CD8-positive, alpha-beta memory T cell (primary cell): ENCODE measurements around the gene NEK9. TPM values are rescaled to one million over a fixed set of nuclear protein-coding genes. Genes with fewer than 3 reads are reported as not detected.
A peak's percentile ranks its signal among the peaks of the same experiment; 100 is the strongest.
"Not testable (repeated sequence)": the region's sequence is repeated elsewhere in the genome, so short reads cannot be mapped to it uniquely, and the experiment has no call there.

Experiments used
- CTCF ChIA-PET: fragments of 350-600 bp; sonication (Branson Sonifier 250); formaldehyde crosslinking; loops from one replicate; lab custom pipeline; 2021; ENCODE audit warnings: antibody characterized with exemption; lab: Charles Lee
- POLR2A ChIA-PET: fragments of 350-600 bp; sonication (Branson Sonifier 250); formaldehyde crosslinking; loops from one replicate; lab custom pipeline; 2021; ENCODE audit warnings: antibody characterized with exemption; lab: Charles Lee
- DNase-seq, 5 donors: peaks; one replicate each; pipeline versions ENCODE4 v3.0.0 to v3.0.0-alpha.2; 2020 to 2022; ENCODE audit warnings: mixed read lengths in 1 of 5
- H3K27ac ChIP-seq: one replicate; pipeline ENCODE4 v1.7.0; 2013; ENCODE audit warnings: low read depth, mild to moderate bottlenecking, low read length, moderate library complexity
- H3K27me3 ChIP-seq: 2 replicates; pipeline ENCODE4 v1.7.0; 2013; ENCODE audit warnings: low read length, mild to moderate bottlenecking; ENCODE audit not compliant: insufficient read depth, poor library complexity, severe bottlenecking
- H3K36me3 ChIP-seq: 2 replicates; pipeline ENCODE4 v1.7.0; 2013; ENCODE audit warnings: mild to moderate bottlenecking, low read length, moderate library complexity; ENCODE audit not compliant: insufficient read depth
- H3K4me1 ChIP-seq: 2 replicates; pipeline ENCODE4 v1.7.0; 2013; ENCODE audit warnings: mild to moderate bottlenecking, low read length, moderate library complexity; ENCODE audit not compliant: insufficient read depth
- H3K4me3 ChIP-seq: 2 replicates; pipeline ENCODE4 v1.7.0; 2013; ENCODE audit warnings: mild to moderate bottlenecking, low read length
- H3K9me3 ChIP-seq: 2 replicates; pipeline ENCODE4 v1.7.0; 2013; ENCODE audit warnings: mild to moderate bottlenecking, low read length
- H3K27ac Mint-ChIP-seq, 8 donors: one replicate each; pipeline ENCODE4 v1.8.0; 2020 to 2021; ENCODE audit warnings: mixed read lengths in 8 of 8, mild to moderate bottlenecking in 6 of 8, inconsistent platforms in 3 of 8, moderate library complexity in 3 of 8
- H3K27me3 Mint-ChIP-seq, 2 donors: one replicate each; pipeline ENCODE4 v1.8.0; 2020 to 2021; ENCODE audit warnings: mixed read lengths in 2 of 2, mild to moderate bottlenecking in 1 of 2, moderate library complexity in 1 of 2
- H3K36me3 Mint-ChIP-seq, 3 donors: one replicate each; pipeline ENCODE4 v1.8.0; 2020 to 2021; ENCODE audit warnings: mixed read lengths in 3 of 3, inconsistent platforms in 1 of 3, mild to moderate bottlenecking in 1 of 3
- H3K4me1 Mint-ChIP-seq, 3 donors: one replicate each; pipeline ENCODE4 v1.8.0; 2020 to 2021; ENCODE audit warnings: mixed read lengths in 3 of 3, inconsistent platforms in 1 of 3, mild to moderate bottlenecking in 1 of 3
- H3K4me3 Mint-ChIP-seq, 7 donors: one replicate each; pipeline ENCODE4 v1.8.0; 2020 to 2021; ENCODE audit warnings: mixed read lengths in 7 of 7, mild to moderate bottlenecking in 6 of 7, moderate library complexity in 4 of 7, inconsistent platforms in 2 of 7
- H3K9me3 Mint-ChIP-seq, 5 donors: one replicate each; pipeline ENCODE4 v1.8.0; 2020 to 2022; ENCODE audit warnings: mixed read lengths in 5 of 5, mild to moderate bottlenecking in 3 of 5, moderate library complexity in 2 of 5, inconsistent platforms in 1 of 5
- polyA plus RNA-seq: library from polyadenylated mRNA; unstranded; fragments of 300-500 nt; fragmentation: Illumina TruSeq; gene quantifications from one replicate; pipeline ENCODE4 v1.2.3, GENCODE V29; 2021
- total RNA-seq, 2 experiments: library from RNA; stranded (reverse); gene quantifications; one replicate each; pipeline ENCODE4 v1.2.3, GENCODE V29; 2021

NEK9 gene
- total and polyA plus RNA-seq, 3 experiments from 2014 or later, result 18.0 to 74.0 (median 72.2) TPM

DNA sequence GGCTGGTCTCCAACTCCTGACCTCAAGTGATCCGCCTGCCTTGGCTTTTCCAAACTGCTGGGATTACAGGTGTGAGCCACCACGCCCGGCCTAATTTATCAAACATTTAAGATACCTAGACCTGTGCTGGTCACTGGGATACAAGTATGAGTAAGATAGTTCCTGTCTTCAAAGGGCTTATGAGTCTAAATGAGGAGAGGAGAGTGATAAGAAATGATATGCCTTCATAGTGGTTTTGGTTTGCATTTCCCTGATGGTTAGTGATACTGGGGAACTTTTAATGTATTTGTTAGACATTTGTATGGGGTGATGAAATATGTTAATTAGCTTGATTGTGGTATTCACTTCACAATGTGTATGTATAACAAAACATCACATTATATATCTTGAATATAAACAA lies 28.3 kb upstream of the NEK9 start:
- peaks cover 16% of the 10 kb centered on the region for H3K4me1 ChIP-seq
- H3K36me3 ChIP-seq, result peaks cover 1% of the 10 kb centered on the region
- Mint-ChIP-seq H3K4me3 (no peak overlapping the region), H3K27ac (peak overlapping the region in 5 of 8 donors; percentile 19 to 62 (median 47)), H3K9me3 (no peaks in the 10 kb centered on the region), H3K27me3 (no peaks in the 10 kb centered on the region), H3K4me1 (peaks cover 48 to 68% (median 61%) of the 10 kb centered on the region in 3 donors), H3K36me3 (peaks cover 0 to 39% (median 7%) of the 10 kb centered on the region in 3 donors)
- H3K4me3 ChIP-seq, result no peak overlapping the region
- DNase-seq, result no peak
- ChIA-PET CTCF (interaction anchor here (0.8 kb wide), 1 partner anchor 140 kb away, joined by 3 read pairs; no protein-coding TSS in a partner anchor), POLR2A (no interaction called here)
- H3K27ac ChIP-seq, result no peak overlapping the region
- H3K9me3 ChIP-seq, result no peaks in the 10 kb centered on the region
- H3K27me3 ChIP-seq, result no peaks in the 10 kb centered on the region

DNA sequence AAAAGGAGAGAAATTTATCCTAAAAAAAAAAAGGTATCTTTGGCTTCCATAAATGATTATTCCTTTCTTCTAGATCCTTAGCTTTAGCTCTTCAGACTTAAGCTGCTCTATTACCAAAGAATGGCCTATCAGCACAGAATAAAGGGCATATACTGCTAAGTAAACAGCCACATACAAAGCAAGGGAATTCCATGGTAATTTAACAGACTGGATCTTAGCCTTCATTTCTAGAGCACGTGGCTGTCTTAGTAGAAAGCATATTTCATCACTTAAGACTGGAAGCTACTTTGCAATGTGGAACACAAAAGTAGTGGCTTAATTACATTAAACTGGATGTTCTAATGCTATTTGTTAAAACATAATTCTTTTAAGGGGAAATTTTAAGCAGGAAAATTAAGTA lies 26.4 kb upstream of the NEK9 start:
- Mint-ChIP-seq H3K4me3 (no peak overlapping the region), H3K4me1 (peaks cover 42 to 64% (median 58%) of the 10 kb centered on the region in 3 donors), H3K27ac (no peak overlapping the region), H3K36me3 (peaks cover 0 to 49% (median 14%) of the 10 kb centered on the region in 3 donors), H3K9me3 (no peaks in the 10 kb centered on the region), H3K27me3 (no peaks in the 10 kb centered on the region)
- no peak for DNase-seq
- ChIA-PET POLR2A (no interaction called here), CTCF (interaction anchor here (1.3 to 1.6 kb wide), 2 partner anchors 10 to 21 kb away, joined by 3 to 5 read pairs; no protein-coding TSS in a partner anchor)
- no peak overlapping the region for H3K27ac ChIP-seq
- H3K27me3 ChIP-seq, result no peaks in the 10 kb centered on the region
- no peaks in the 10 kb centered on the region for H3K9me3 ChIP-seq
- no peak overlapping the region for H3K4me3 ChIP-seq
- H3K36me3 ChIP-seq, result peaks cover 11% of the 10 kb centered on the region
- H3K4me1 ChIP-seq, result peaks cover 14% of the 10 kb centered on the region

DNA sequence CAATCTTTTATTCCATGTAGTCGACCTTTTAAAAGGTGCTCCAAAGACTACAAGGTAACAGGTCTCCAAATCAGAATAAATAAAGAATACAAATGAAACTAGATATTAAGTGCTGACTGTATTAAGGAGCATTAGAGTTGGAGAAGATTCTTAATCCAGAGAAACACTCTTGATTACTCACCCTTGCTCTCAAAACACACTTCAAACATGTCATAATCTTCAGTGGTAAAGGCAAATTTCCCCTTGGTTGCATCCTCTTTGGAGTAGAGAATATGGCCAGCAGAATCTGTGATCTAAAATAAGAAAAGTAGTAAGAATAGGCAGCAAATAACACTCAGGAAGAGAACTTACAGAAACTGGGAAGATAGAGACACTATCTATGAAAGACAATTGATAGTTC lies 25.0 kb upstream of the NEK9 start:
- DNase-seq, result no peak
- Histone ChIP-seq H3K4me1 (peaks cover 12% of the 10 kb centered on the region), H3K4me3 (no peak overlapping the region), H3K27me3 (no peaks in the 10 kb centered on the region), H3K36me3 (peaks cover 11% of the 10 kb centered on the region), H3K27ac (no peak overlapping the region), H3K9me3 (no peaks in the 10 kb centered on the region)
- Mint-ChIP-seq H3K27me3 (no peaks in the 10 kb centered on the region), H3K27ac (peak overlapping the region in 1 of 8 donors; percentile 54), H3K36me3 (peaks cover 0 to 57% (median 16%) of the 10 kb centered on the region in 3 donors), H3K4me1 (peaks cover 39 to 62% (median 58%) of the 10 kb centered on the region in 3 donors), H3K4me3 (no peak overlapping the region), H3K9me3 (no peaks in the 10 kb centered on the region)
- ChIA-PET CTCF (no interaction called here), POLR2A (no interaction called here)

DNA sequence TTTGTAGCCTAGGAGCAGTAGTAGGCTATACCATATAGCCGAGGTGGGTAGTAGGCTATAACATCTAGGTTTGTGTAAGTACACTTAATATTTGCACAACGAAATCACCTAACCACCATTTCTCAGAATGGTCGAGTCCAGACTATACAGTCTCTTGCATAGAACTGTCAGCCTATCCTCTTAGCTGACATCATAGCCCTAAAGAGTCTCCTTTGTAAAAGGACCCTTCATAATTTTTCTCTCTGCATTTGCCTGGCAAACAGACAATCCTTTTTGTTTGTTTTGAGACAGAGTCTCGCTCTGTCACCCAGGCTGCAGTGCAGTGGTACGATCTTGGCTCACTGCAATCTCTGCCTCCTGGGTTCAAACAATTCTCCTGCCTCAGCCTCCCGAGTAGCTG lies 23.8 kb upstream of the NEK9 start:
- H3K4me1 ChIP-seq, result peaks cover 14% of the 10 kb centered on the region

DNA sequence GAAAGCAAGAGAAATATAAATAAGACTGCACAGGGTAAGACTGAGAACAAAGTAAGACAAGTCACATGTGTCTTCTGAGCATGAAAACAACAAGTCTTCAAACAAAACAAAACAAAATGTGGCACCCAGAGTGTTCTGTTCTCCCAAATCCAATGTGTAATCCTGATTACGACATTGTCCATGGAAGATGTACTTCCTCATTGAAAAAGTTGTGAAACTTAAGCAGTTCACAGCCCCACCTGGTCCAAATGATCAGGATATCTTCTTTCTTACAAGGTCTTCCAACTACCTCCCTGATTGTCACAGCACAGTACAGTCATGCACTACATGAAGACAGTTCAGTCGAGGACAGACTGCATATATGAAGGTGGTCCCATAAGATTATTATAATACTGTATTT lies 23.3 kb upstream of the NEK9 start:
- Mint-ChIP-seq H3K9me3 (no peaks in the 10 kb centered on the region), H3K4me1 (peaks cover 39 to 58% (median 54%) of the 10 kb centered on the region in 3 donors), H3K27ac (peak overlapping the region in 3 of 8 donors; percentile 7 to 88 (median 37)), H3K4me3 (no peak overlapping the region), H3K27me3 (no peaks in the 10 kb centered on the region), H3K36me3 (peaks cover 0 to 66% (median 24%) of the 10 kb centered on the region in 3 donors)
- no peak for DNase-seq
- no peaks in the 10 kb centered on the region for H3K27me3 ChIP-seq
- no peak overlapping the region for H3K4me3 ChIP-seq
- H3K27ac ChIP-seq, result no peak overlapping the region
- peaks cover 17% of the 10 kb centered on the region for H3K4me1 ChIP-seq
- no peaks in the 10 kb centered on the region for H3K9me3 ChIP-seq
- ChIA-PET POLR2A (no interaction called here), CTCF (no interaction called here)
- H3K36me3 ChIP-seq, result peaks cover 11% of the 10 kb centered on the region

More for the DNA sequence above, 23.8 kb upstream of the NEK9 start:
- DNase-seq, H3K9me3 Mint-ChIP-seq, H3K27ac ChIP-seq, H3K27me3 Mint-ChIP-seq, CTCF ChIA-PET, H3K4me3 Mint-ChIP-seq, H3K27ac Mint-ChIP-seq, H3K4me3 ChIP-seq, H3K27me3 ChIP-seq, H3K9me3 ChIP-seq: not testable (repeated sequence)
- POLR2A ChIA-PET, result interaction anchor here (0.6 kb wide), 1 partner anchor 71 kb away, joined by 3 read pairs; no protein-coding TSS in a partner anchor
- peaks cover 11% of the 10 kb centered on the region for H3K36me3 ChIP-seq
- Mint-ChIP-seq H3K4me1 (peaks cover 41 to 60% (median 56%) of the 10 kb centered on the region in 3 donors), H3K36me3 (peaks cover 0 to 65% (median 24%) of the 10 kb centered on the region in 3 donors)

DNA sequence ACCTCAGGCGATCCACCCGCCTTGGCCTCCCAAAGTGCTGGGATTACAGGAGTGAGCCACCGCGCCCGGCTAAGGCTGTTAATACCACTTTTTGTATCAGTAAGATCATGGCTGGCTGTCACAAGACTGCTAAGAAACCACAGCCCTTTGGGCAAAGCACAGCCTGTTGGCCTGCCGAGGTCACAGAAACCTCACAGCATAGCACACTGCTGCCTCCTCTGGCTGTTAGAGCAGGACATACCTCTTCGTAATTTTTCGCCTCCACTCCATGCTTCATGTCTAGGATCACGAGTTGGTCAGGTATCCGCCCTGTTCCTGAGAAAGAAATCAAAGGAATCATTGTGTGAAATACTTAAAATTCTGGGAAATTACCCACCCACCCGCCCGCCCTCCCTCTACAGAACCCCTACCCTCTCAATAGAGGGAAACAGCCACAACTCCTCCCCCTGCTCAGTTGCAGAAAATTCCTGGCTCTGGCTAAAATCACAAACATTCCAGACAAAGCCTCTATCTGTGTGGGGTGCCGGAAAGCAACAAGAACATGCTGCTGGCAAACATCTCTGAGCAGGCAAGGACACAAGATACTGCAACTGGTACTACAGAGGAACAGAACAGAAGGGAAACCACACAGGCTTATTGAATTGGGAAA lies 20.7 kb upstream of the NEK9 start:
- Mint-ChIP-seq H3K4me1 (peaks cover 43 to 74% (median 64%) of the 10 kb centered on the region in 3 donors), H3K9me3 (no peaks in the 10 kb centered on the region), H3K27me3 (no peaks in the 10 kb centered on the region), H3K27ac (peak overlapping the region in 4 of 8 donors; percentile 60 to 89 (median 72)), H3K36me3 (peaks cover 0 to 78% (median 30%) of the 10 kb centered on the region in 3 donors), H3K4me3 (no peak overlapping the region)
- Histone ChIP-seq H3K36me3 (peaks cover 11% of the 10 kb centered on the region), H3K9me3 (no peaks in the 10 kb centered on the region), H3K27ac (no peak overlapping the region), H3K4me1 (peaks cover 29% of the 10 kb centered on the region), H3K27me3 (no peaks in the 10 kb centered on the region), H3K4me3 (no peak overlapping the region)
- CTCF ChIA-PET, result interaction anchor here (0.7 kb wide), 1 partner anchor 214 kb away, joined by 4 read pairs; no protein-coding TSS in a partner anchor
- DNase-seq, result no peak
- POLR2A ChIA-PET, result no interaction called here

DNA sequence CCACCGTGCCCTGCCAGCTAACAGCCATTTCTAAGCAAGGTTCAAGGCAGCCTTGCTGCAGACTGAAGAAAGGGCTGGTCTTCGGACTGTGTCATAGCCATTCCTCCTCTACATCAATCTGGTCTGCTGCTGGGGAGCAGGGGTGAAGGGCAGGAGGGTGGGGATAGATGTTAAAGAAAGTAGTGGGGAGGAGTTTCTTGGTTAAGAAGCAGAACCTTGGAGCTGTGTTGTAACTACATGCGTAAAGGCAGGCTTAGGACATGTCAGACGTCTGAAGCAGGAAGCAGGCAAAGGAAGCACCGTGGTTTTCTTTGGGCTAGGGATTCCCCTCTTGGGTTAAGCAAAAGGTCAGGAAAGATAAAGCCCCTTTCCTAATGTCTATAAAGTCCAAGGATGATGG lies 18.1 kb upstream of the NEK9 start:
- Mint-ChIP-seq H3K9me3 (no peaks in the 10 kb centered on the region), H3K27me3 (no peaks in the 10 kb centered on the region), H3K36me3 (peaks cover 0 to 56% (median 25%) of the 10 kb centered on the region in 3 donors), H3K4me1 (peaks cover 49 to 80% (median 70%) of the 10 kb centered on the region in 3 donors), H3K4me3 (peak overlapping the region in 1 of 7 donors; percentile 25), H3K27ac (peak overlapping the region in 7 of 8 donors; percentile 18 to 84 (median 60))
- peak in 1 of 5 donors; percentile 35 for DNase-seq
- no peaks in the 10 kb centered on the region for H3K27me3 ChIP-seq
- POLR2A ChIA-PET, result no interaction called here
- H3K27ac ChIP-seq, result no peak overlapping the region
- CTCF ChIA-PET, result interaction anchor here (1.0 to 1.7 kb wide), 2 partner anchors 15 to 152 kb away, joined by 3 read pairs; no protein-coding TSS in a partner anchor
- peaks cover 8% of the 10 kb centered on the region for H3K36me3 ChIP-seq
- no peak overlapping the region for H3K4me3 ChIP-seq
- no peaks in the 10 kb centered on the region for H3K9me3 ChIP-seq
- peaks cover 46% of the 10 kb centered on the region for H3K4me1 ChIP-seq
